H1 (cell line): ENCODE results near the gene ZNF786.

Experiments used
- CHD2 ChIP-seq: IDR thresholded peaks from 2 replicates; pipeline ENCODE4 v1.6.1; 2012; ENCODE audit warnings: low read length, improper control_type of control experiment
- CTCF ChIP-seq, 3 experiments: IDR thresholded peaks; 1 replicate in 2 of 3; 2 replicates in 1 of 3; pipeline versions ENCODE4 v1.5.1 to v1.6.1; 2011; ENCODE audit warnings: low read length in 3 of 3, mild to moderate bottlenecking in 3 of 3, inconsistent platforms in 2 of 3, low read depth in 1 of 3, moderate library complexity in 1 of 3; ENCODE audit not compliant: insufficient read depth in 1 of 3; ENCODE audit errors: control extremely low read depth in 1 of 3
- EP300 ChIP-seq, 2 experiments: IDR thresholded peaks; 1 replicate in 1 of 2; 2 replicates in 1 of 2; pipeline ENCODE4 v1.6.1; 2011 to 2012; ENCODE audit warnings: low read depth in 2 of 2, low read length in 2 of 2, mild to moderate bottlenecking in 2 of 2, borderline replicate concordance in 1 of 2, inconsistent platforms in 1 of 2, moderate library complexity in 1 of 2
- EZH2 ChIP-seq: fragments of 200-600 bp; sonication (generic); IDR thresholded peaks from 2 replicates; pipeline ENCODE4 v1.7.1; 2012; ENCODE audit warnings: low read depth, mild to moderate bottlenecking, moderate library complexity, low read length, inconsistent platforms; ENCODE audit not compliant: severe bottlenecking
- HDAC2 ChIP-seq, 2 experiments: fragments of 300-600 bp in 1 of 2; sonication (generic) in 1 of 2; IDR thresholded peaks; 2 replicates each; pipeline ENCODE4 v1.6.1; 2011 to 2012; ENCODE audit warnings: low read depth in 2 of 2, low read length in 2 of 2, mild to moderate bottlenecking in 2 of 2, moderate library complexity in 2 of 2, borderline replicate concordance in 1 of 2, inconsistent platforms in 1 of 2
- MAX ChIP-seq: IDR thresholded peaks from 2 replicates; pipeline ENCODE4 v1.6.1; 2012; ENCODE audit warnings: inconsistent platforms
- POLR2A ChIP-seq, 2 experiments: IDR thresholded peaks; 1 replicate in 1 of 2; 2 replicates in 1 of 2; pipeline ENCODE4 v1.6.1; 2011; ENCODE audit warnings: low read depth in 2 of 2, low read length in 2 of 2, mild to moderate bottlenecking in 2 of 2; ENCODE audit errors: control extremely low read depth in 1 of 2
- POLR2AphosphoS5 ChIP-seq: IDR thresholded peaks from 2 replicates; pipeline ENCODE4 v1.6.1; 2011; ENCODE audit warnings: low read depth, low read length
- RXRA ChIP-seq: IDR thresholded peaks from 2 replicates; pipeline ENCODE4 v1.6.1; 2011; ENCODE audit warnings: low read depth, mild to moderate bottlenecking, low read length, moderate library complexity; ENCODE audit not compliant: insufficient read depth
- SIN3A ChIP-seq, 2 experiments: IDR thresholded peaks in 1 of 2; conservative IDR thresholded peaks in 1 of 2; 2 replicates each; pipeline ENCODE4 v1.6.1; 2011 to 2012; ENCODE audit warnings: low read length in 2 of 2, improper control_type of control experiment in 1 of 2, low read depth in 1 of 2, mild to moderate bottlenecking in 1 of 2

DNA sequence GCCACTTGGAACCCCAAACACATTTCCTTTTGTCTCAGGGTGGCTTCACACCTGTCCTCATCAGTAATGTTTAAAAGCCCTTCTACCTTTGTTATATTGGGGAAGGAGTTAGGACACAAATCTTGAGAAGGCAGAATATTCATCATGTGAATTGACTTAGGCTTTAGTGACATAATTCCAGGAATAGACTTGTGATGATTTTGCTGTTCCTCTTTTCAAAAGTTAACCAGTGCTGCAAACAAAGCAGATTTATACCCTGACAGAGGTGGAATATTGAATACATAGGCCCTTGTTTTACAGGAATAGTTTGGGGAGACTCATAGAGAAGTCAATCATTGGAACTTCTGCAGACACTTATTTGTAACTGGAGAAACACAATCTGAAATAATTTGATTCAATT, 27.0 kb downstream of the ZNF786 start:
- TF ChIP-seq EZH2 = no peak
- no peak for TF ChIP-seq CTCF (IDR thresholded peaks at IDR 0.05; ENCODE audit: control extremely low read depth in 1 of 3, insufficient read depth in 1 of 3, low read depth in 1 of 3, low read length in 3 of 3)
- no peak for TF ChIP-seq SIN3A (conservative IDR thresholded peaks at IDR 0.05 in 1 of 2, IDR thresholded peaks at IDR 0.05 in 1 of 2; ENCODE audit: low read depth in 1 of 2, low read length in 2 of 2)
- no peak for TF ChIP-seq POLR2A (IDR thresholded peaks at IDR 0.05; ENCODE audit: control extremely low read depth in 1 of 2, low read depth in 2 of 2, low read length in 2 of 2)
- no peak for TF ChIP-seq RXRA
- TF ChIP-seq POLR2AphosphoS5 = no peak
- no peak for TF ChIP-seq EP300 (IDR thresholded peaks at IDR 0.05; ENCODE audit: borderline replicate concordance in 1 of 2, low read depth in 2 of 2, low read length in 2 of 2)
- no peak for TF ChIP-seq CHD2
- TF ChIP-seq HDAC2 (IDR thresholded peaks at IDR 0.05; ENCODE audit: borderline replicate concordance in 1 of 2, low read depth in 2 of 2, low read length in 2 of 2) = no peak
- no peak for TF ChIP-seq MAX
